ENCODE measurements around the gene POU2F3. TPM values are rescaled to one million over a fixed set of nuclear protein-coding genes. Genes with fewer than 3 reads are reported as not detected.

POU2F3 gene
- total RNA-seq, 1 experiment from 2014 or later = not detected

- H3K27ac Mint-ChIP-seq (ENCODE audit: unreplicated experiment) = no peak overlapping the region
- CTCF ChIA-PET = interaction anchor here (0.7 kb wide), 1 partner anchor 17 kb away, joined by 3 read pairs; no protein-coding TSS in a partner anchor
- H3K36me3 Mint-ChIP-seq (ENCODE audit: insufficient read depth, unreplicated experiment) = peaks cover 4% of the 10 kb centered on the region
- no peaks in the 10 kb centered on the region for H3K9me3 Mint-ChIP-seq (ENCODE audit: unreplicated experiment)
- H3K4me1 ChIP-seq = peaks cover 27% of the 10 kb centered on the region
- DNase-seq = no peak
- H3K27me3 ChIP-seq (replicated peaks; ENCODE audit: control insufficient read depth, insufficient read depth, low read length) = no peaks in the 10 kb centered on the region
- no peak for TF ChIP-seq CTCF (IDR thresholded peaks at IDR 0.05; ENCODE audit: insufficient read depth in 1 of 2, low read depth in 1 of 2, low read length in 1 of 2, severe bottlenecking in 1 of 2, unreplicated experiment in 1 of 2)
- no peaks in the 10 kb centered on the region for H3K36me3 ChIP-seq (ENCODE audit: control insufficient read depth, insufficient read depth, low read length)
- intact Hi-C loops (cut with micrococcal nuclease; ENCODE audit: unreplicated experiment) = no loop called here
- H3K27me3 Mint-ChIP-seq (ENCODE audit: insufficient read depth, unreplicated experiment) = no peaks in the 10 kb centered on the region
- H3K4me3 Mint-ChIP-seq (ENCODE audit: unreplicated experiment) = no peak overlapping the region
- POLR2A ChIA-PET = no interaction called here
- H3K9me3 ChIP-seq = no peaks in the 10 kb centered on the region; the same call in 1 of the 2 replicates
- H3K4me1 Mint-ChIP-seq (ENCODE audit: low read depth, unreplicated experiment) = peaks cover 51% of the 10 kb centered on the region
- no peak overlapping the region for H3K4me3 ChIP-seq (ENCODE audit: low read depth, low read length)
- BruUV-seq (replicated peaks) = no TSS peak
Observed at GRCh38 chr11:120343429-120343828, 103.5 kb downstream of the POU2F3 start.

- TF ChIP-seq CTCF (IDR thresholded peaks at IDR 0.05; ENCODE audit: insufficient read depth in 1 of 2, low read depth in 1 of 2, low read length in 1 of 2, severe bottlenecking in 1 of 2, unreplicated experiment in 1 of 2) = no peak
- Histone ChIP-seq H3K36me3 (ENCODE audit: control insufficient read depth, insufficient read depth, low read length) (no peaks in the 10 kb centered on the region), H3K4me1 (peaks cover 28% of the 10 kb centered on the region), H3K27me3 (replicated peaks; ENCODE audit: control insufficient read depth, insufficient read depth, low read length) (no peaks in the 10 kb centered on the region), H3K4me3 (ENCODE audit: low read depth, low read length) (no peak overlapping the region), H3K9me3 (no peaks in the 10 kb centered on the region; the same call in 1 of the 2 replicates)
- no peak for DNase-seq
- CTCF ChIA-PET = interaction anchor here (0.7 kb wide), 1 partner anchor 18 kb away, joined by 3 read pairs; no protein-coding TSS in a partner anchor
- peaks cover 4% of the 10 kb centered on the region for H3K36me3 Mint-ChIP-seq (ENCODE audit: insufficient read depth, unreplicated experiment)
- intact Hi-C loops (cut with micrococcal nuclease; ENCODE audit: unreplicated experiment) = no loop called here
- no peak overlapping the region for H3K27ac Mint-ChIP-seq (ENCODE audit: unreplicated experiment)
- no peaks in the 10 kb centered on the region for H3K27me3 Mint-ChIP-seq (ENCODE audit: insufficient read depth, unreplicated experiment)
- no peaks in the 10 kb centered on the region for H3K9me3 Mint-ChIP-seq (ENCODE audit: unreplicated experiment)
- BruUV-seq (replicated peaks) = no TSS peak
- no peak overlapping the region for H3K4me3 Mint-ChIP-seq (ENCODE audit: unreplicated experiment)
- peaks cover 52% of the 10 kb centered on the region for H3K4me1 Mint-ChIP-seq (ENCODE audit: low read depth, unreplicated experiment)
- POLR2A ChIA-PET = no interaction called here
Observed at GRCh38 chr11:120344302-120345004, 104.5 kb downstream of the POU2F3 start.

GRCh38 chr11:120346233-120346632 lies 106.3 kb downstream of the POU2F3 start:
- Mint-ChIP-seq H3K4me3 (ENCODE audit: unreplicated experiment) (no peak overlapping the region), H3K36me3 (ENCODE audit: insufficient read depth, unreplicated experiment) (peaks cover 4% of the 10 kb centered on the region), H3K9me3 (ENCODE audit: unreplicated experiment) (no peaks in the 10 kb centered on the region), H3K4me1 (ENCODE audit: low read depth, unreplicated experiment) (peaks cover 50% of the 10 kb centered on the region), H3K27ac (ENCODE audit: unreplicated experiment) (no peak overlapping the region), H3K27me3 (ENCODE audit: insufficient read depth, unreplicated experiment) (no peaks in the 10 kb centered on the region)
- no peak for DNase-seq
- no TSS peak for BruUV-seq (replicated peaks)
- Histone ChIP-seq H3K4me3 (ENCODE audit: low read depth, low read length) (no peak overlapping the region), H3K36me3 (ENCODE audit: control insufficient read depth, insufficient read depth, low read length) (no peaks in the 10 kb centered on the region), H3K4me1 (peaks cover 14% of the 10 kb centered on the region), H3K27me3 (replicated peaks; ENCODE audit: control insufficient read depth, insufficient read depth, low read length) (no peaks in the 10 kb centered on the region), H3K9me3 (no peaks in the 10 kb centered on the region; the same call in 1 of the 2 replicates)
- intact Hi-C loops (cut with micrococcal nuclease; ENCODE audit: unreplicated experiment) = no loop called here
- no peak for TF ChIP-seq CTCF (IDR thresholded peaks at IDR 0.05; ENCODE audit: insufficient read depth in 1 of 2, low read depth in 1 of 2, low read length in 1 of 2, severe bottlenecking in 1 of 2, unreplicated experiment in 1 of 2)
- ChIA-PET POLR2A (no interaction called here), CTCF (no interaction called here)
